HFFc6 (cell line): ENCODE data around the gene KCNG2. TPM values are rescaled to one million over a fixed set of nuclear protein-coding genes. Genes with fewer than 3 reads are reported as not detected.

ENCODE experiments used
- DNase-seq: peaks from one replicate; pipeline ENCODE4 v3.0.0-alpha.2; 2018
- H3K27ac Mint-ChIP-seq: 2 replicates; pipeline ENCODE4 v1.8.0; 2020; ENCODE audit warnings: mild to moderate bottlenecking, mixed read lengths
- H3K27me3 Mint-ChIP-seq: 2 replicates; pipeline ENCODE4 v1.8.0; 2021; ENCODE audit warnings: mild to moderate bottlenecking, moderate library complexity, mixed read lengths; ENCODE audit not compliant: insufficient read depth
- H3K36me3 Mint-ChIP-seq: 2 replicates; pipeline ENCODE4 v1.8.0; 2021; ENCODE audit warnings: low read depth, mixed read lengths
- H3K4me1 Mint-ChIP-seq: 2 replicates; pipeline ENCODE4 v1.8.0; 2020; ENCODE audit warnings: low read depth, mixed read lengths
- H3K4me3 Mint-ChIP-seq: 2 replicates; pipeline ENCODE4 v1.8.0; 2020; ENCODE audit warnings: mild to moderate bottlenecking, moderate library complexity, mixed read lengths
- H3K9me3 Mint-ChIP-seq: 2 replicates; pipeline ENCODE4 v1.8.0; 2020; ENCODE audit warnings: mild to moderate bottlenecking, mixed read lengths
- CTCF ChIP-seq: fragments of 200-600 bp; sonication (generic); IDR thresholded peaks from 2 replicates; pipeline ENCODE4 v1.5.0; 2021; ENCODE audit warnings: antibody characterized with exemption, mild to moderate bottlenecking
- total RNA-seq, 6 experiments: library from RNA; stranded (reverse); fragmentation: NEBNext Ultra II Directional; extraction: Animal tissue kit (Norgen Biotek cat#: 25700); gene quantifications; 2 replicates in 1 of 6; 3 replicates in 5 of 6; pipeline ENCODE4 v1.2.3, GENCODE V29; 2021

The KCNG2 gene
- total RNA-seq, 6 experiments from 2014 or later: not detected

DNA sequence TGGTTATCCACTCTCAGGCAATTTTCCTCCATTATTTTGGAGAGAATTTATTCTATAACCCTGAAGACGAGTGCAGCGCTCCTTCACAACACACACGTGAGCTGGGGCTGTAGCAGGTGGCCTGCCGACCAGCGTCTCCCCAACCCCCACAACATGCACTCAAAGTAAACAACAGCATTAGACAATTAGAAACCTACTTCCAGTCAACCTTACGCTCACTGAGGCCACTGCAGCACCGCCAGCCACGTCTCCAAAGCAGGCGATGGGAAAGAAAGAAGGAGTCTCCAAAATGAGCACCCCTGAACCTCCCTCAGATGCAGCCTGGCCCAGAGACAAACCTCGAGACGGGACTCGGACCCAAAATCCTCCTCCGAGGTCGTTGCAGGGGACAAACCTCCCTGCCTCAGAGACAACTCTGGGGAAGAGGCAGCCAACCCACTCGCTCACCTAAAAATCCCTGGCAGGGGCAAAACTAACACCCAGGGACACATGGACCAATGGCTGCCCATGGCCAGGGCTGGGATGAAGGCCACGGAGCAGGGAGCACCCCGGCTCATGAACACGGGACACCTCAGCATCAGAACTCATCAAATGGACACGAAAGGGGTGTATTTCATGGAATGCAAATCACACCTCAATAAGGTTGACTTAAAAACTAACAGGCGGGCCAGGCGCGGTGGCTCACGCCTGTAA, 151.1 kb downstream of the KCNG2 start:
- no peak overlapping the region for H3K4me3 Mint-ChIP-seq
- DNase-seq: no peak
- no peak overlapping the region for H3K27ac Mint-ChIP-seq
- no peaks in the 10 kb centered on the region for H3K9me3 Mint-ChIP-seq
- no peak for TF ChIP-seq CTCF
- H3K4me1 Mint-ChIP-seq: peaks cover 25% of the 10 kb centered on the region
- H3K36me3 Mint-ChIP-seq: peaks cover 4% of the 10 kb centered on the region; the same call in 1 of the 2 replicates
- H3K27me3 Mint-ChIP-seq: no peaks in the 10 kb centered on the region; the same call in 1 of the 2 replicates

Other genes with a start within 250 kb of the KCNG2 start
- gene CTDP1, start 118.1 kb upstream of the KCNG2 start, total RNA-seq: 10 to 100 TPM; 15.6 to 18.2 (median 16.6) TPM
- gene SLC66A2, start 153.7 kb downstream of the KCNG2 start, total RNA-seq: 10 to 100 TPM; 26.6 to 41.2 (median 29.9) TPM
- 10 to 100 TPM; 20.7 to 25.6 (median 21.6) TPM for gene HSBP1L1, start 166.7 kb downstream of the KCNG2 start, total RNA-seq
- gene TXNL4A, start 190.6 kb downstream of the KCNG2 start, total RNA-seq: 100 to 1,000 TPM; 168 to 187 (median 174) TPM
- 10 to 100 TPM; 24.8 to 28.4 (median 27.2) TPM for gene RBFA, start 236.5 kb downstream of the KCNG2 start, total RNA-seq